Hypothalamus (tissue), 51 donors: Measurements from ENCODE around the gene CFAP69.
"Not testable (repeated sequence)": the region's sequence is repeated elsewhere in the genome, so short reads cannot be mapped to it uniquely, and the experiment has no call there.

Source experiments
- DNase-seq, 51 donors: peaks; one replicate each; lab custom pipeline; 2025; lab: John Stamatoyannopoulos, UW

Gene CFAP69

GRCh38 chr7:90334926-90335325 is 90.0 kb downstream of the CFAP69 start:
- not testable (repeated sequence) for DNase-seq

DNA sequence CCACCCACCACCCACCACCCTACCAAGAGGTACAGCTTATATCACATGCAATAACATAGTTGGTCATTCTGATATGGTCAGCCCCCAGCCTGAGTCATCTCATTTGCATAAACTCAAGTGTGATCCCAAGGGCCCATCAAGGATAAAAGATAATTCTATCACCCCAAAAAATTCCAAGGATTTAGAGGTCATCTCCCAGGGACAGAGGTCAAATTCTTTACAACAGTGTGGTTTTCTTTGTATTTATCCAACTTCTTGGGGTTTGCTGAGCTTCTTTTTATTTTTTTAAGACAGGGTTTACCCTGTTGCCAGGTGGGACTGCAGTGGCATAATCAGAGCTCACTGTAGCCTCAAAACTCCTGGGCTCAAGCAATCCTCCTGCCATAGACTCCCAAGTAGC is 92.1 kb downstream of the CFAP69 start:
- DNase-seq, result no peak

DNA sequence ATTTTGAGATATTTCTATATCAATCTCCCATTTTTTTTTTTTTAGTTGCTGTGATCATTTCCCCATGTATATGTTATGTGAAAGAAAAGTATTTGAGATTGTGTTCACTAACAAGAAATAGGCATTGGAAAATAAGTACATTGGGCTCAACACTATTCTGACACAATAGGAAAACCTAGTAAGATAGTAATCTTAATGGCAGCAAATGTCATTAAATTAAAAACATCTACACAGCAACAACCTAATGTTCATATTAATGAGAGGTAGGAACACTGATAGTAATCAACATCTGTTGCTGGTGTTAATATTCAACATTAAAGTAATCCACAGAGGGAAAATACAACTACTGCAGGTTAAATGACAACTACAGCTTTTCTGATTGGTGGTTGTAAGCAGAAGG is 100.0 kb downstream of the CFAP69 start:
- DNase-seq, result no peak

- peak in 8 of 51 donors; percentile 2 to 81 (median 34) for DNase-seq
These were observed 100.8 kb downstream of the CFAP69 start for GRCh38 chr7:90345595-90346335.

GRCh38 chr7:90346336-90347125 is 101.6 kb downstream of the CFAP69 start, which contains the start of gene GTPBP10:
TSS of gene GTPBP10 (plus strand) at chr7:90346716. CDS start at chr7:90346742, 26 bp downstream.
- DNase-seq, result peak; percentile 31 to 95 (median 87)

GRCh38 chr7:90347759-90348158 is 102.8 kb downstream of the CFAP69 start:
- no peak for DNase-seq

DNA sequence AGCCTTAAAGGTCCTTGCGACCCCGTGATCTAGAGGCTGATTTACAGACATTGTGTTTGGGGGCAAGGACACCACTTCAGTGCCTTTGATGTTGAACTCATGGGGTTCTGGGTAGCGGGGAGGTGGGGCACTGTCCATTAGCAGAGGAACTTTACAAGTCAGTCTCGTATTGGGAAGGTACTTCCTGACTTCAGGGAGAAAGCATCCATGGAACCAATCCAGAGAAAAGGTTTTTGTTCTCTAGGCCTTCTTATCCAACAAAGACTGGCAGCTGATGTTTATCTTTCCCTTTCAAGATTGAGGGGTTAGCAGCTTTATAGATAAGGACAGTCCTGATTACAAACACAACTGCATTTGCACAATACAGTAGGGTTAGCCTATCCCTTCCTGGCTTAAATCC is 104.3 kb downstream of the CFAP69 start:
- no peak for DNase-seq

GRCh38 chr7:90350032-90350431 is 105.1 kb downstream of the CFAP69 start:
- DNase-seq, result not testable (repeated sequence)

GRCh38 chr7:90351987-90352386 is 107.0 kb downstream of the CFAP69 start:
- no peak for DNase-seq
